HT1080 (cell line): ENCODE measurements around the gene CDK18. TPM values are rescaled to one million over a fixed set of nuclear protein-coding genes. Genes with fewer than 3 reads are reported as not detected.
A peak's percentile ranks its signal among the peaks of the same experiment; 100 is the strongest.

Source experiments
- DNase-seq: peaks from one replicate; pipeline ENCODE4 v3.0.0-alpha.2; 2015; ENCODE audit warnings: low read depth
- total RNA-seq: library from RNA; depleted of rRNA; stranded (reverse); fragments of >200 nt; shearing (Covaris generic); gene quantifications from 2 replicates; pipeline ENCODE4 v1.2.3, GENCODE V29; 2014

The CDK18 gene
- total RNA-seq, 1 experiment from 2014 or later: 1.7 TPM

DNA sequence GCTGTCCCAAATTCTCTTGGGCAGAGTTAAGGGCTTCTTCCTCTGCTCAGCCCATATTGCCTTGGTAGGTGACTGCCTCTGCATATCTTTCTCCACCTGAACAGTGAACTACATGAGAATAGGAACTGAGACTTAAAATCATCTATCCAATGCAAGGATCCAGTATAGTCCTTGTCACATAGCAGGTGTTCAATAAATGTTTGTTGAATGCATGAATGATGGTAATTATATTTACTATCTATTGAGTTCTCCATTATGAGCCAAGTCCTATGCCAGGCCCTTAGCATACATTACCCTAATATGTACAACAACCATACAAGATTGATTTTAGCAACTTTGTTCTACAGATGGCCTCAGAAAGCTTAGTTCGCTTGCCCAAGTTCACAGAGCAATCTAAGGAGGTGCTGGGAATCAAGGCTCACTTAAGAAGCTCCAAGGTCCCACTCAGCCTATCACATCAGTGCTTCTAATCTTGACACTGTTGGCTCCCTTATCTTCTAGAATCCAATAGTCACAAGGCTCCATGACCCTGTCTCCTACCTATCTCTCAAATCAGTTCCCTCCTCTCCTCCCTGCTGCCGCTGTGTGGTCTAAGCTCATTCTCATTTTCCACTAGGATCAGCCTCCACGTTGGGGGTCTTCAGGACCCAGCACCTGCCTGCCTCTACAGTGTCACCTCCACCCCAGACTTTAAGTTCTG is 2.2 kb upstream of the CDK18 start:
- no peak for DNase-seq

GRCh38 chr1:205502992-205503391 is 1.5 kb upstream of the CDK18 start:
- no peak for DNase-seq

- no peak for DNase-seq
Observed at GRCh38 chr1:205505076-205505729, 734 bp downstream of the CDK18 start.

- no peak for DNase-seq
Observed at GRCh38 chr1:205505791-205506190, 1.3 kb downstream of the CDK18 start.

- DNase-seq: no peak
Observed at GRCh38 chr1:205506409-205507200, 2.1 kb downstream of the CDK18 start.

DNA sequence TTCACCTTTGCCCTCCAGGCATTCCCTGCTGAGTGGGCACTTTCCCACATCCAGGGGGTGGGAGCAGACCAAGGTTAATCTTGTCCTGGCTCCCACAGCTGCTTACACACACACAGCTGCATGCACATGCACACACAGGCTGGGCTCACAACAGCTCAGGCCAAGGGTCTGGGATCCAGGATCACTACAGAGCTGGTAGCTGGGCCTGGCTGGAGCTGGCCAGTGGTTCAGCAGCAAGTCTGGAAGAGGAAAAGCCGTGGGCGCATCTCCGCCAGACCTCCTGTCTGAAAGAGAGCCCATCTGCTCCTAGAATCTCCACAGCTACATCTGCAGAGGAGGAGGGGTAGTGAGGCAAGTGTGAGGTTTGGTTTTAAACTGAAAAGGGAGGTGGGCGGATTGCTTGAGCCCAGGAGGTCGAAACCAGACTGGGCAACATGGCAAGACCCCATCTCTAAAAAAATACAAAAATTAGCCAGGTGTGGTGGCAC is 3.8 kb downstream of the CDK18 start:
- DNase-seq: no peak

DNA sequence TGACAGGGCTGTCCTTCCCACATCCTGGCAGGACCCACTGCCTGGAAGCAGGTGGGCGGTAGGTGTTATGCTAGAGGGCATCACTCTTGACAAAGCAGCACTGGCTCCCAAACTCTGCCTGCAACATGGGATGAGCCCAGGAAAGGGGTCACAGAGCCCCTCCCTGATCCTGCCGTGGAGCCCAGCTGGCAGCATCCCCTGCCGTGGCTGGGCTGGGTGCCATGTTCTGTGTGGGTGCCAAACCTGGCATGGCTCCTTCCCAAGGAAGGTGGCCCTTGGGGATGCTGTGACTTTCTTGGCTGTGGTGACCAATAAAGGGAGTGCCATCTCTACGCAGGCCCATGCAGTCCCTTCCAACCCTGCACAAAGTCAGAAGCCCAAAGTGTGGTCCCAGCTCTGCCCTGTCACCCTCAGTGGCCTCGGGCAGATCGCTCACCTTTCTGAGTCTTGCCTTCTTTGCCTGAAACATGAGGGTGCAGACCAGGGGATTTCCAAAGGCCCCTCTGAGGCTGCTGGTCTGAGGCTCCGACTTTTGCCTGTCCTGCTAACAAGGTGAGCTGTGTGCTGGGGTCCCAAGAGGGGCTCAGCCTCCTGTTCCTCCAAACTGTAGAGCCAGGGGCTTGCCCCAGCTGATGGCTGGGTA is 6.0 kb downstream of the CDK18 start:
- no peak for DNase-seq

DNA sequence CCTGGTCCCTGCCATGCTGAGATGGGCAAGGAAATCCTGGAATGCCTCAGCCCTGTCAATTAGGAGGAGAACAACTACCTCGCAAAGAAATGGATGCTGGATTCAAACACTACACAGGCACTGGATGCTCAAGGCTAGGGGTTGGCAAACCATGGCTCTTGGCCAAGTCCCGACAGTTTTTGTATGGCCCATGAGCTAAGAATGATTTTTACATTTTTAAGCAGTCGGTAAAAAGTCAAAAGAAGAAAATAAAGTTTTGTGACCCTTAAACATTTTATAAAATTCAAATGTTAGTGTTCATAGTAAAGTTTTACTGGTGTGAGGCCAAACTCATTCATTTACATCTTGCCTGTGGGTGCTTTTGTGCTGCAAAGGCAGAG is 6.5 kb downstream of the CDK18 start:
- no peak for DNase-seq

DNA sequence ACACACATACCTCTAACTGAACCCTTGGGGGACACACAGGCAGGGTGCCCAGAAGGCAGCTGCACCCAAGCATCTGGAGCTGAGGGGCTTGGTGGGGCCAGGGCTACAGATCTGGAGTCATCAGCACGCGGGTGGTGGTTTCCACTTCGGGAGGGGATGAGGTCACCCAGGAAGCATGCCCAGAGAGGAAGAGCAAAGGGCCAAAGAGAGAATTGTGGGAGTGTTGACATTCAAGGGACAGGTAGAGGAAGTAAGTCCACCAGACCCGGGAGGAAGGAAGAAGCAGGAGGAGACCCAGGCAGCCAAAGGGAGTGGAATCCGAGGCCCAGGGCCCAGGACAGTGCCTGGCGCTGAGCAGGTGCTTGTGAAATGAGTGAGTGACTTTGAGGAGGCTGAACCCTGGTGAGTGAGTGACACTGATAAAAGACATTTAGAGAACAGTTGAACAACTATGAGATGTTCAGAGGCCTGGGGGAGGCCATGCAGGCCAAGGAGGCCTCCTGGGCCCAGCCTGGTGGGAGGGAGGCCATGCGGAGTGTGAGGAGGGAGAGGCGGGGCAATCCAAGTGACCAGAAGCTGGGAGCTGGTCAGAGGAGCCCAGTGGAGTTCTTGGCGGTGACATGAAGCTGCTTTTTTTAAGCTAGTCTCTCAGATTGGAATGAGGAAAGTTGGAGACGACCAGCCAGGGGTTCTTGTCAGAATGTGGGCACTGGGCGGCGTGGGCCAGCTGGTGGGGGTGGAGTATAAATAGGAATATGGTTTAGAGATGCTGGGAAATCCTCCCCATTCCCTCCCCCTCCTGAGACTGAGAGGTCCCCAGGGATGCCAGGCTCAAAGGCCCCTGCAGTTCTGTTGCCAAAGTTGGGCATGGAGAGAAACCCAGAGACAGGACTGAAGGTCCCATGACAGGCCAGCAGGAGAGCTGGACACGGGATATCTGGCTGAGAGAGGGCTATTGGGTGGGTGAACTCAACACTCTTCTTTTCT is 7.9 kb downstream of the CDK18 start:
- DNase-seq: peak; percentile 26

DNA sequence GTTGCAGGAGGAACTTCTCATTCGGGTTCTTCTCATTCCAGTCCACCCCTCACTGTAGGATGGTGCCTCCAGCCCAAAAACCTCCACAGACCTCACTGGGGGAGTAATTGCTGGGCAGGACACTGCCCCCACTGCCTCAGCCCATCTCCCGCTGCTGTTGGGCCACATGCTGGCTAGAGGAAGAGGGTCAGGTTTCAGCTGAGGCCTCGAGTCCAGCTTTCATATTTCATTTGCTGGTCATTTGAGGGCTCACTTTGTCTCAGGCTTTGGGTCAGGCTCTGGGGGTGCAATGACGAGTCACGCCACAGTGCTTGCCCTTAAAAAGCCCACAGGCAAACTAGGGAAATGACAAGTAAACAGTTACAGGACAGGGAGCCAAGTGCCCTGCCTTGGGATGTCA is 9.3 kb downstream of the CDK18 start:
- no peak for DNase-seq

DNA sequence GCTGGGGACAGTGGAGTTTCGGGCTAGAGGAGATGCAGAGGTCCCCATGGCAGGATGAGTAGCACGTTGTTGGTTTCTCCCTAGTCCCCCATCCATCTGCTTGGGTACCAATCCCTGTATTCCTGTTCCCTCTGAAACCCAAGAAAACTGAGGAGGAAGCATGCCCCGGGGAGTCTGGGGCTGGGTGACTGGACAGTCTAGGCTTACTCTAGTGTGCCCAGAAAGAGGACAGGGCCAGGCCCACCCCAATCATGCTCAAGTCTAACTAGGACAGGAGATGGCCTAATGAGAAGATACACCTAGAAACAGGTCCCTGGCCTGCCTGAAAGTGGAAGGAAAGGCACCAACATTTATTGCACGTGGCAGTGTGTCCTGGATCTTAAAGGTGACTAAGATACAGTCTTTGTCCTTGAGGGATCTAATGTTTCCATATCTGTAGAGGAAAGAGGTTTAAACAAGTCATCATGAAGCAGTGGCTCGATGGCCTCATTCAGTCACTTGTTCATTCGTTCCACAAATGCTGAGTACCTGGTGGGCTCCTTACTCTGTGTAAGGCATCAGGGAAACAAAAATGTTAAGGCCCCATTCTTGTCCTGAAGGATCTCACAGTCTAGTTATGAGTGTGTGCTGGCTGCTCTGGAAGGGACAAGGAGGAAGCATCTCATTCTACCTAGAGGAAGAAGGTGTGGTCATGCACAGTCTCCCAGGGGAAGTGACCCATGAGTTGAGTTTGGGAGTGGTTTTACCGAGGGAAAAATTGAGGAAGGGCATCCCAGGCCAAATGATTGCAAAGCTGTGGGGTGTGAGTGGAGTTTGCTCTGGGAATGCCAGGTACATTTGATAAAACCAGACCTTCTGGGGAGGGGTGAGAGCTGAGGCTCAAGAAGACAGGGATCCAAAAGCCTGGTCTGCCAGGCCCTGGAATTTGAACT is 10.0 kb downstream of the CDK18 start:
- DNase-seq: no peak

GRCh38 chr1:205515781-205516253 is 11.3 kb downstream of the CDK18 start:
- DNase-seq: no peak

DNA sequence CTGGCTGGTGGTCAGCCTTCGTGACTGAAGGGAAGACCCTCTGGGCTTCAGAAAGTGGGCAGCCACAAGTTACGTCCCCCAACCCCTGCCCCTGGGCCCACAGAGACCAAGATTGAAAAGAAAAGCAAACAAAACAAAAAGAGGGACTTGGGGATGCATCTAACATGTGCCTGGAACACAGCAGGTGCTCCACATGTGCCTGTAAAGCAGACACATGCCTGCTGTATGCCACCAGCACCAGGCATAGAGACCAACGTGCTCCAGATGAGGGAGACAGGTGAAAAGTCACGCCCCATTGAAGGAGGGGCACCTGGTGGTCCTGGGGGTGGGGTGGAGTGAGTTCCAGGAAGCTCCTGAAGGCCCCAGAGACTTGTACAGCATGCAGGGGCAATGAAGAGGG is 11.9 kb downstream of the CDK18 start:
- no peak for DNase-seq

DNA sequence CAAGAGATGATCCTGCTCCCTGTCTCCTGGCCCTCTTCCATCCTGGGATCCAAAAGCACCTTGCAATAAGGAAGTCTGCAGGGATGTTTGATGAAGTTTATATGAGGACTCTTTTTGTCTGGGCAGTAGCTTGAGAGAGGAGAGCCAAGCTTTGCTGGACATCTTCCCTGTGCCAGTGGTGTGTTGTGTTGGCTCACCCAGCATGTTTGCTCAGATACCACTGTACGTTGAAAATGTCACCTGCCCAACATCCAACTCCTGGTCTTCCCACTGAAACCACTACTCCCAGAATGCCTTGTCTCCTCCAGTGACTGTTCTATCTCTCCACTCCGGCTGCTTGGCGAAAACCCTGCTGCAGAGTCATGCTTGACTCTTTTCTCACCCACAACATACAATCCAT is 12.8 kb downstream of the CDK18 start:
- DNase-seq: no peak

- no peak for DNase-seq
Observed at GRCh38 chr1:205517763-205518162, 13.3 kb downstream of the CDK18 start.

DNA sequence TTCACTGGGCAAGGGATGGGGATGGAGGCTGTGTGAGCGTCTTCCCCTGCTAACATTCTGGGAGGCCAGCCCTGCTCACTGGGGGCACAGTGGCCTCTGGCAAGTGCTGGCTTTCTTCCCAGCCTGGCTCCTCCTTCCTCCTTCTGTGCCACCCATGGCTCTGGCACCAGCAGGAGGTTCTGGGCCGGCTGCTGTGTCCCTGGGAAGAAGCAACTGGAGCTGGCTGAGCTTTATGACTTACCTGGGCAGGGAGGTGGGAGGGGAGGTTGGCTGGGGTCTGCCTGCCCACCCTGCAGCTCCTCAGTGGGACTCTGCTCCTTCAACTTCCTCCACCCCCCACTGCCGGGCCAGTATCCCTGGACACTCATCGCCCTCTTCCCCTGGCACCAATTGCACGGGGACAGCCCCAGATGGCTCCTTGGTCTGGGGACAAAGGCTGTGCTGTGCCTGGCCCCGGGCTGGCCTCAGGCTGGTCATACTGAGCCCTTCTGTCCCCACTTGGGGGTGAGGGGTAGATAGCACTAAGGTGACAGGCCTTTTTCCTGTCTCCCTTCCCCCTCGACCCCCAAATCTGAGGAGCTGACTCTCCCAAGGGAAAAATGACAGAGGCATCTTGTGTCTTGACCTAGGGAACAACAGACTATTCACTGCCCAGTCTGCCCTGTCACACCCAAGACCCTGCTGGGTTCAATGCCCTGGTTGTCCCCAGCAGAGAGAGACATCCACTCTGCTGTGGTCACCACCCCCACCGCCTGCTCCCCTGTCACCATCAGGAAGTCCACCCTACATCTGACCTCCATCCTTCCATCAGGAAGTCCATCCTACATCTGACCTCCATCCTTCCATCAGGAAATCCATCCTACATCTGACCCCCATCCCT is 14.4 kb downstream of the CDK18 start:
- no peak for DNase-seq

DNA sequence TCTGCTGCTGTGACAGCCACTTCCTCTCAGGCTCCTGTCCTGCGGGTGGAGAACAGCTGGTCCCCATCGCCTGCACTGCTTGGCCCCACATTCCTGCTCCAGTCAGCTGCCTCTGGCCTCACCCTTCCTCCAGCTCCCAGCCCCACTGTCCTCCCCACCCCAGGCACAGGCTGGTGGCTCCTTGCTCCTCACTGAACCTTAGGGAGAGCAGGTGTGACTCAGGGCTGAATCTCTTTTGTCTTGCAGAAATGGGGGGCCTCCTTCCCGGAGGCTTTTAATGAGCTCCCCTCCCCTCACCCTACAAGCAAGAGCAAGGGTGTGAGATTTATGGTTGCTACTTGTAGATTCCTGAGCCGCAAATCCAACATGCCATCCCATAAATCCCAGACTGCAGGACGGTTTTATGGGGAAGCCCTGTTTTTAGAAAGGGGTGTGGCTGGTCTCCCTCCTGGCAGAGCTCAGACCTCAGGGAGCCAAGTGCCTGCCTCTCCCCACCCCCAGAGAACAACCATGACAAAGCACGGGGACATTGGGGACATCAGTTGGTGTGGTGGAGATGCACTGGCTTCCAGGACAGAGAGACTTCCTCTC is 15.2 kb downstream of the CDK18 start:
- DNase-seq: no peak

DNA sequence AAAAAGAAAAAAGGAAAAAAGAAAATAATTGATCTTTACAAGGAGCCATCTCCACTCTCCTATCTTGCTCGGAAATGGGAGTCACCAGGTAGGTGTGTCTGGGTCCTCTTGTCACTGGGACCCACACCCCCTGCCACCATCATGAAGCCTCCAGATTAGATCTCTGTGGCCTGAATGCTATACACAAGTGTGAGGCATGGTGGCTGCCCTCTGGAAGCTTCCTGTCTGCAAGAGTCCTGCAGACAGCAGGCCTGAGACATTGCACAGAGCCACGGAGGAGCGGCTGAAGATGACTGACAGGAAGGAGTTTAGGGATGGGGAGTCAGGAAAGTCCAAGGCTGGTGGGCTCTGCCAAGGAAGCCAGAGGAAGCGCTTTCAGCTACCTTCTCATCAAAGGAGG is 16.2 kb downstream of the CDK18 start:
- DNase-seq: no peak
